ENCODE results near the gene RBM26.
"Not testable (repeated sequence)": the region's sequence is repeated elsewhere in the genome, so short reads cannot be mapped to it uniquely, and the experiment has no call there.

The RBM26 gene

GRCh38 chr13:79382545-79383275 is 23.3 kb downstream of the RBM26 start:
- DNase-seq: no peak

- DNase-seq: no peak
Observed at GRCh38 chr13:79380997-79381396, 25.1 kb downstream of the RBM26 start.

- no peak for DNase-seq
Observed at GRCh38 chr13:79379274-79379673, 26.8 kb downstream of the RBM26 start.

- no peak for DNase-seq
Observed at GRCh38 chr13:79376843-79377242, 29.2 kb downstream of the RBM26 start.

GRCh38 chr13:79374578-79374977 is 31.5 kb downstream of the RBM26 start:
- DNase-seq: no peak

- DNase-seq: no peak
Observed at GRCh38 chr13:79373916-79374315, 32.1 kb downstream of the RBM26 start.

GRCh38 chr13:79369226-79369625 is 36.8 kb downstream of the RBM26 start:
- DNase-seq: no peak

- DNase-seq: no peak
Observed at GRCh38 chr13:79365981-79366380, 40.1 kb downstream of the RBM26 start.

GRCh38 chr13:79361299-79361698 is 44.8 kb downstream of the RBM26 start:
- no peak for DNase-seq

GRCh38 chr13:79360095-79360494 is 46.0 kb downstream of the RBM26 start:
- no peak for DNase-seq

- DNase-seq: no peak
Observed at GRCh38 chr13:79359064-79359463, 47.0 kb downstream of the RBM26 start.

GRCh38 chr13:79354285-79354684 is 51.8 kb downstream of the RBM26 start:
- DNase-seq: no peak

- DNase-seq: no peak
Observed at GRCh38 chr13:79353693-79354092, 52.4 kb downstream of the RBM26 start.

- no peak for DNase-seq
Observed at GRCh38 chr13:79352107-79352506, 53.9 kb downstream of the RBM26 start.

- DNase-seq: not testable (repeated sequence)
Observed at GRCh38 chr13:79349608-79350007, 56.4 kb downstream of the RBM26 start.

- DNase-seq: no peak
Observed at GRCh38 chr13:79349011-79349410, 57.0 kb downstream of the RBM26 start.

- DNase-seq: no peak
Observed at GRCh38 chr13:79346300-79346914, 59.6 kb downstream of the RBM26 start.

GRCh38 chr13:79341202-79341601 is 64.9 kb downstream of the RBM26 start:
- DNase-seq: no peak

GRCh38 chr13:79340490-79340889 is 65.6 kb downstream of the RBM26 start:
- DNase-seq: no peak

GRCh38 chr13:79338343-79338742 is 67.7 kb downstream of the RBM26 start:
- no peak for DNase-seq

- DNase-seq: no peak
Observed at GRCh38 chr13:79336966-79337365, 69.1 kb downstream of the RBM26 start.

- no peak for DNase-seq
Observed at GRCh38 chr13:79328510-79328909, 77.5 kb downstream of the RBM26 start.

- no peak for DNase-seq
Observed at GRCh38 chr13:79320433-79320832, 85.6 kb downstream of the RBM26 start.

- no peak for DNase-seq
Observed at GRCh38 chr13:79318664-79319063, 87.4 kb downstream of the RBM26 start.

GRCh38 chr13:79317856-79318255 is 88.2 kb downstream of the RBM26 start:
- no peak for DNase-seq

All from stimulated activated CD4-positive, alpha-beta T cell treated with anti-CD3 and anti-CD28 coated beads, Interleukin-1b, Interleukin-23, amount 100 ng/mL, for 48 hours (primary cell).